H1 (cell line): ENCODE data around the gene DCAF8L2.

Source experiments
- BCL11A ChIP-seq, 2 experiments: IDR thresholded peaks; one replicate each; pipeline ENCODE4 v1.6.1; 2011; ENCODE audit warnings: low read depth in 2 of 2, low read length in 2 of 2, mild to moderate bottlenecking in 2 of 2
- CBX5 ChIP-seq: fragments of 300-800, 300-1000 bp; sonication (generic); IDR thresholded peaks from 2 replicates; pipeline ENCODE4 v1.7.1; 2016; ENCODE audit warnings: antibody characterized with exemption, low read length, low read depth
- CTCF ChIP-seq, 3 experiments: IDR thresholded peaks; 1 replicate in 2 of 3; 2 replicates in 1 of 3; pipeline versions ENCODE4 v1.5.1 to v1.6.1; 2011; ENCODE audit warnings: low read length in 3 of 3, mild to moderate bottlenecking in 3 of 3, inconsistent platforms in 2 of 3, low read depth in 1 of 3, moderate library complexity in 1 of 3; ENCODE audit not compliant: insufficient read depth in 1 of 3; ENCODE audit errors: control extremely low read depth in 1 of 3
- EZH2 ChIP-seq: fragments of 200-600 bp; sonication (generic); IDR thresholded peaks from 2 replicates; pipeline ENCODE4 v1.7.1; 2012; ENCODE audit warnings: low read depth, mild to moderate bottlenecking, moderate library complexity, low read length, inconsistent platforms; ENCODE audit not compliant: severe bottlenecking
- JUND ChIP-seq: IDR thresholded peaks from 2 replicates; pipeline ENCODE4 v1.6.1; 2011; ENCODE audit warnings: mild to moderate bottlenecking, improper control_type of control experiment, low read length
- NRF1 ChIP-seq: IDR thresholded peaks from 2 replicates; pipeline ENCODE4 v1.6.1; 2011; ENCODE audit warnings: mild to moderate bottlenecking, low read depth, low read length, improper control_type of control experiment
- POLR2A ChIP-seq, 2 experiments: IDR thresholded peaks; 1 replicate in 1 of 2; 2 replicates in 1 of 2; pipeline ENCODE4 v1.6.1; 2011; ENCODE audit warnings: low read depth in 2 of 2, low read length in 2 of 2, mild to moderate bottlenecking in 2 of 2; ENCODE audit errors: control extremely low read depth in 1 of 2
- POLR2AphosphoS5 ChIP-seq: IDR thresholded peaks from 2 replicates; pipeline ENCODE4 v1.6.1; 2011; ENCODE audit warnings: low read depth, low read length
- RFX5 ChIP-seq: IDR thresholded peaks from 2 replicates; pipeline ENCODE4 v1.6.1; 2011; ENCODE audit warnings: low read depth, low read length, improper control_type of control experiment, borderline replicate concordance
- SIX5 ChIP-seq: IDR thresholded peaks from 2 replicates; pipeline ENCODE4 v1.6.1; 2011; ENCODE audit warnings: mild to moderate bottlenecking, low read depth, low read length
- TAF1 ChIP-seq: IDR thresholded peaks from 2 replicates; pipeline ENCODE4 v1.6.1; 2011; ENCODE audit warnings: mild to moderate bottlenecking, low read depth, low read length
- TBP ChIP-seq: IDR thresholded peaks from 2 replicates; pipeline ENCODE4 v1.6.1; 2011; ENCODE audit warnings: low read depth, low read length, improper control_type of control experiment
- TCF12 ChIP-seq: IDR thresholded peaks from 2 replicates; pipeline ENCODE4 v1.6.1; 2011; ENCODE audit warnings: low read depth, mild to moderate bottlenecking, low read length
- ZNF274 ChIP-seq: IDR thresholded peaks from 2 replicates; pipeline ENCODE4 v1.7.0; 2012; ENCODE audit warnings: low read length, borderline replicate concordance; ENCODE audit errors: extremely low read depth

- TF ChIP-seq CTCF (IDR thresholded peaks at IDR 0.05; ENCODE audit: control extremely low read depth in 1 of 3, insufficient read depth in 1 of 3, low read depth in 1 of 3, low read length in 3 of 3) (no peak), POLR2AphosphoS5 (no peak), POLR2A (IDR thresholded peaks at IDR 0.05; ENCODE audit: control extremely low read depth in 1 of 2, low read depth in 2 of 2, low read length in 2 of 2) (no peak), EZH2 (no peak), ZNF274 (no peak), NRF1 (no peak), TCF12 (no peak), TBP (no peak), JUND (no peak), CBX5 (no peak), SIX5 (no peak), RFX5 (no peak), TAF1 (no peak), BCL11A (IDR thresholded peaks at IDR 0.05; ENCODE audit: low read depth in 2 of 2, low read length in 2 of 2) (no peak)
Observed at GRCh38 chrX:27619459-27619858, 29.3 kb downstream of the DCAF8L2 start.
